ENCODE data around the gene TCF12.

The TCF12 gene

GRCh38 chr15:57316451-57316850 lies 398.0 kb downstream of the TCF12 start:
- DNase-seq (ENCODE audit: low spot score) = no peak
- TF ChIP-seq CTCF (IDR thresholded peaks at IDR 0.05; ENCODE audit: borderline replicate concordance, control extremely low read depth, extremely low read depth, insufficient read depth, missing control alignments) = no peak
- in situ Hi-C loops (cut with MboI; ENCODE audit: low sequenced_read_pairs, unreplicated experiment) = loop anchor here (25.0 kb wide), 2 partner anchors 404 to 504 kb away; partner anchors contain the start of gene TCF12

- in situ Hi-C loops (cut with MboI; ENCODE audit: low sequenced_read_pairs, unreplicated experiment) = loop anchor here (25.0 kb wide), 2 partner anchors 407 to 507 kb away; partner anchors contain the start of gene TCF12
- no peak for DNase-seq (ENCODE audit: low spot score)
- no peak for TF ChIP-seq CTCF (IDR thresholded peaks at IDR 0.05; ENCODE audit: borderline replicate concordance, control extremely low read depth, extremely low read depth, insufficient read depth, missing control alignments)
Measured at GRCh38 chr15:57319226-57319918, 400.9 kb downstream of the TCF12 start.

DNA sequence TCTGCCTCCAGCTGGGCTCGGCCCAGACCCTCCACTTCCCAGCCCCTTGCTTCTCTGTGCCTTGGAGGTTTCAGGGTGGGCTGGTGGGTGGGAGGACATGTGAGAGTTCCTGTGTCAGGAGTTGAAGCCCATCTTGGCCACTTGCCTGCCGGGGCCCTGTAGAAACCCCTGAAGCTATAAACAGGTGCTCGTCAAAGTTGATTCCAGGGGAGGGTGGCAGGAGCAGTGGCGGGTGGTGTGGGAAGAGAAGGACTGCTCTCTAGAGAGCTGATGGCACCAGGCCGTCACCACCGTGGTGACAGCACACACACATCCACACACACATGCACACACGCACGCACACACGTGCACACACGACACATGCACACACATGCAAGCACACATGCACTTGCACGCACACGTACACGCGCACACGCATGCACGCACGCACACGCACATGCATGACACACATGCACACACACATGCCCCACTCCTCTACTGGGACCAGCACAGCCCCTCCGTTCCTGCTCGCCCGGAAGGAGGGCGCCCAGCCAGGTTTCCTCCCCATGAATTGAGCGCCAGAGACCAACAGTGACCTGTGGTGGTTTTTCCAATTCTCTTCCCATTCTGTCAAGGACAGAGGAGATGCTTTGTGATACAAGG lies 401.6 kb downstream of the TCF12 start:
- no peak for DNase-seq (ENCODE audit: low spot score)
- in situ Hi-C loops (cut with MboI; ENCODE audit: low sequenced_read_pairs, unreplicated experiment) = loop anchor here (25.0 kb wide), 2 partner anchors 408 to 508 kb away; partner anchors contain the start of gene TCF12
- TF ChIP-seq CTCF (IDR thresholded peaks at IDR 0.05; ENCODE audit: borderline replicate concordance, control extremely low read depth, extremely low read depth, insufficient read depth, missing control alignments) = no peak

DNA sequence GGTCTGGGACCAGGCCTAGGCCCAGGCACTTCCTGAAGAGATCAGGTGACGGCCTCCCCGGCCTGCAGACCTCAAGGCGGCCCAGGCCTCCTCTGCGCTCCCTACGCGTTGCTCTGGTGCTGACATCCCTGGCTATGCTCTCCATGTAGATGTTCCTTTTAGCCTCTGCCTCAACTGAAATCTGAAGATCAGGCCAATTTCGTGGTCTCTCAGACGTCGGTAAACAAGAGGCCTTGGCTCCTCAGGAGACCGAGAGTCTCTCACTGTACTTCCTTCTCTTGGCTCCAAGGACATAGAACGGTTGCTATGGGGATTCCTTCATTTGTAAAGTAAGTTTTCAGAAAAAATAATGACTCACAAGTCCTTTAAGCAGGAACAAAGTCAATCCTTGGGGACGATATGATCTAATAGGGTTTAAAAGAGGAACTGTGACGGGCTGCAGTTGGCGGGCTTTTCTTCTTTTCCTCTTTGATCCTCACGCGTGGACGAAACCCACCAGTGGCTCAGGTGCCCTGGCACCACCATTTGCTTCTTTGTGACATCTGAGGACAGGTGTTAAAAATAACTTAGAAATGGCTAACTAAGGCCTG lies 402.3 kb downstream of the TCF12 start:
- DNase-seq (ENCODE audit: low spot score) = no peak

GRCh38 chr15:57321485-57321884 lies 403.0 kb downstream of the TCF12 start:
- in situ Hi-C loops (cut with MboI; ENCODE audit: low sequenced_read_pairs, unreplicated experiment) = loop anchor here (25.0 kb wide), 2 partner anchors 409 to 509 kb away; partner anchors contain the start of gene TCF12
- no peak for TF ChIP-seq CTCF (IDR thresholded peaks at IDR 0.05; ENCODE audit: borderline replicate concordance, control extremely low read depth, extremely low read depth, insufficient read depth, missing control alignments)
- DNase-seq (ENCODE audit: low spot score) = no peak

More for the DNA sequence above, 402.3 kb downstream of the TCF12 start:
- in situ Hi-C loops (cut with MboI; ENCODE audit: low sequenced_read_pairs, unreplicated experiment) = loop anchor here (25.0 kb wide), 2 partner anchors 408 to 508 kb away; partner anchors contain the start of gene TCF12
- TF ChIP-seq CTCF (IDR thresholded peaks at IDR 0.05; ENCODE audit: borderline replicate concordance, control extremely low read depth, extremely low read depth, insufficient read depth, missing control alignments) = no peak

GRCh38 chr15:57321973-57322601 lies 403.6 kb downstream of the TCF12 start:
- in situ Hi-C loops (cut with MboI; ENCODE audit: low sequenced_read_pairs, unreplicated experiment) = loop anchor here (25.0 kb wide), 2 partner anchors 410 to 510 kb away; partner anchors contain the start of gene TCF12
- TF ChIP-seq CTCF (IDR thresholded peaks at IDR 0.05; ENCODE audit: borderline replicate concordance, control extremely low read depth, extremely low read depth, insufficient read depth, missing control alignments) = no peak
- DNase-seq (ENCODE audit: low spot score) = no peak
